NCI-H345 treated with DMSO at 0.1 percent for 48 hours (cell line): ENCODE measurements around the gene OPTN.
"Not testable (repeated sequence)": the region's sequence is repeated elsewhere in the genome, so short reads cannot be mapped to it uniquely, and the experiment has no call there.

Experiments used
- DNase-seq: peaks from one replicate; lab custom pipeline; 2025; ENCODE audit not compliant: unreplicated experiment; lab: John Stamatoyannopoulos, UW

Gene OPTN

DNA sequence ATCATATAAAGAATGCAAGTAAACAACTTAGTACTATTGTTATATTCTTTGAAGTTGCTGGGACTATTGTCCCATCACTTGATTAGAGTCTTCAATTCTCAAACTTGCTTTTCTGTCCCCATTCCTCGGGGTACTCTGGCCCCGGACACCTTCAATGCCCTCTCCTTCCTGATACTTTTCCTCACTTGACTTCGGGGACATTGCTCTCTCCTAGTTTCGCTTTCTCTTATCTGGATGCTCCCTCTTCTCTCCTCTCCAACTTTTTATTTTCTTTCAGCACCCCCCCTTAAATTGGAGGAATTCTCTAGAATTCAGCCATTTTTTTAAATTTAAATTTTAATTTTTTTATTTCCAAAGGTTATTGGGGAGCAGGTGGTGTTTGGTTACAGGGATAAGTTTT, 10.6 kb upstream of the OPTN start:
- no peak for DNase-seq

DNA sequence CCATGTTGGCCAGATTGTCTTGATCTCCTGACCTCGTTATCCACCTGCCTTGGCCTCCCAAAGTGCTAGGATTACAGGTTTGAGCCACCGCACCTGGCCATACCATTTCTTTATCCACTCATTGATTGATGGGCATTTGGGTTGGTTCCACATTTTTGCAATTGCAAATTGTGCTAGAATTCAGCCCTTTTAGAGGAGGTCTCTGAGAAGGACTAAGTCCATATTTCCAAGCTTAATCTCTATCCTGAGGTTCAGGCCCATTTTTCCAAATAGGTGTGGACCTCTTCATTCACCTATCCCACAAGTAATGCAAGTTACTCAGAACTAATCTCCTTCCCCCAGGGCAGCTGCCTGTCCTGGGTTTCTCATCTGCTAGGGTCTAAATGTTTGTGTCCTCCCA, 9.7 kb upstream of the OPTN start:
- DNase-seq = no peak

DNA sequence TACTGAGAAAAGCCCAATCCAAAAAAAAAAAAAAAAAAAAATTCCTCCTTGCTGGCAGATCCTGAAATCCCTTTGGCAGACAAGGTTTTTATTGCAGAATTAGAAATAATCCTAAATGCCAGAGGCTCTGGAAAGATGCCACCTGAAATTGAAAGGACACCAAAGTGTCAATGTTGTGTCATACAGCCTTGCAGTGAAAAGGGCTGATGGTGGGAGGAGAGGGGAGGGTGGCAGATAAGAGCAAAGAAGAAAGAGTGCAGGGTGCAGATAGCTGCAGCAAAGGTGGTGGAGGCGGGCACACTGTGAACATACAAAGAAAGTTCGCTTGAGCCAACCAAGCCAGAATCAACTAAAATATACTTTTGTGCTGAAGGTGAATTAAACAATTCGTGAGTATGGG, 8.2 kb upstream of the OPTN start:
- no peak for DNase-seq

DNA sequence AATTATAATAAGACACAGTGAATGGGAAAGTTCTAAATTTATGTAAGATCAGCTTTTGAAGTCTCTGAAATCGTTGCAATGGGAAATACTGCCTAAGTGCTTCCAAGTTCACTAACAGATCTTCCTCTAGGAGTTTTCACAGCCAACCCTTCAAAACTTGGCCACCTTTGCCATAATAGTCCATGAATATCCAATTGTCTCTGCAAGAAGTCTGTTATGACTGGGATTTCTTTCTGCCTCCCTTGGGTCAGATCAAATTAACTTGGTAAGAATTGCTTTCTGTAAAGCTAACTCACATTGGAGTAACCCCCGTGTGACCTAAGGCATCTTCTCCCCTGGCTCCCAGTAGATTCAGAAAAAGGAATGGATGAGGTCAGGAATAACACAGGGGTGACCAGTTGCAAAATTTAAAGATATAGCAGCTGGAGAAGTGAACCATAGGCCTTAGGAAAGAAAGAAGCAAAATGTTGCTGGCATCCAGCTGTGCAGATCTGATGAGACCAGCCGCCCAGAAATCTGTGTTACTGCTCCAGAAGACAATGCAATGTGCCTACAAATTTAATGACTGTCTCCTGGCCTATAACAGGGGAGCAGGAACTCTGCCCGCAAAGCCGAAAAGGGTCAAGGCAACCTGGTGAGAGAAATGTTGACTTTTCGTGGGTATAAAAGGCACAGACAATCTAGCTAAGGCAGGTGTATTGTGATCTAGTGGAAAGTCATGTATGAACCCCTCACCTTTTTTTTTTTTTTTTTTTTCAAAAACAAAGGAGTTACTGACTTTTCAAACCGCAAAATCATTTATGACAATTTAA, 7.5 kb upstream of the OPTN start:
- DNase-seq = no peak

DNA sequence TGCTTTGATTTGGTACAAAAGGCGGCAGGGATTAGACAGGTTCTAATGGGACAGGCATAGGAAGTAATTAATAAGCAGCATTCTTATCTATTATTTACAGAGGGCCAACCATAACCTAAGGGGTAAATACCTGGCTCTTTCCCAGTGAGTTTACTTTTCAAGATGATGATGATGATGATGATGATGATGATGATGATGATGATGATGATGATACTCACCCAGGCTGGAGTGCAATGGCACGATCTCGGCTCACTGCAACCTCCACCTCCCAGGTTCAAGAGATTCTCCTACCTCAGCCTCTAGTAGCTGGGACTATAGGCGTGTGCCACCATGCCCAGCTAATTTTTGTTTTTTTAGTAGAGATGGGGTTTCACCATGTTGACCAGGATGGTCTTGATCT, 5.9 kb upstream of the OPTN start:
- DNase-seq = not testable (repeated sequence)

DNA sequence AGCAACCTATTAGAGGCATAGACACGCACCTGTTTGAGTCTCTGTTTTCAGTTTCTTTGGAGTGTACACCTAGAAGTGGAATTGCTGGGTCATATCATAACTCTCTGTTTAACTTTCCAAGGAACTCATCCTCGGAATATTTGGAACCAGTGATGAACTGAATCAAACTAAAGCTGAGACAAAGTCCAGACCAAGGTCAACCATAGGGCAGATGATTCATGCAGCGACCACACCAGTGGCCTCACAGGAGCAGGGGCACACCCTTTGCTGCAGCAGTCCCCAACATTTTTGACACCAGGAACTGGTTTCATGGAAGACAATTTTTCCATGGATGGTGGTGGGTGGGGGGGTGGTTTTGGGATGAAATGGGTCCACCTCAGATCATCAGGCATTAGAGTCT, 4.9 kb upstream of the OPTN start:
- no peak for DNase-seq

DNA sequence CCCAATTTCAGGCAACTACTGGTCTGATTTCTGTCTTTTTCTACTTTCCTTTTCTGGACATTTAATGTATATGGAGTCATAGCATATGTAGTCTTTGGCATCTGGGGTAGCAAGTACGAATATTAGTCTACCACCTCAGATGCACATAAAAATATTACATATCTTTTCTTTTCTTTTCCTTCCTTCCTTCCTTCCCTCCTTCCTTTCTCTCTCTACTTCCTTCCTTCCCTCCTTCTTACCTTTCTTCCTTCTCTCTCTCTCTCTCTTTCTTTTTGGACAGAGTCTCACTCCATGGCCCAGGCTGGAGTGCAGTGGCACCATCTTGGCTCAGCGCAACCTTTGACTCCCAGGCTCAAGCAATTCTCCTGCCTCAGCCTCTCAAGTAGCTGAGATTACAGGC, 4.0 kb upstream of the OPTN start:
- DNase-seq = no peak

DNA sequence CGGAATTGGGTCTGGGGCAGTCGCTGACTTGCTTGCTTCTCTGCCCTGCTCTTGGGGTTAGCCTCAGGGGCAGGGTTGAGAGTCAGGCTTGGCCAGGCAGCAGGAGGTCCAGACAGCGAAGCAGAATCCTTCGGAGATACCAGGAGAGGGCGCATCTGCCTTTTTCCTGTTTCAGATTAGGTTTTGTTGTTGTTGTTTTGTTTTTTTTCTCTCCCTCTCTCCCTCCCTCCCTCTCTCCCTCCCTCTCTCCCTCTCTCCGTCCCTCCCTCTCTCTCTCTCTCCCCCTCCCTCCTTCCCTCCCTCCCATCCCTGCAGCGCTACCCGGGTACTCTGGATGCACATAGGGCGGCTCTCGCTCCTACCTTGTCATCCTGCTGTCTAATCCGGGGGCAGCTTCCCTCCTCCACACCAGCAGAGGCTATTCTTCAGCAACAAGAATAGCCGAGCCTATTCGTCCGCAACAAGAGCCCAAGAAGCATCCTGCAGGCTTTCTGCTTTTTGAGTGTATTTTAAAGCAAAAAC, 758 bp upstream of the OPTN start:
- peak; percentile 26 for DNase-seq

DNA sequence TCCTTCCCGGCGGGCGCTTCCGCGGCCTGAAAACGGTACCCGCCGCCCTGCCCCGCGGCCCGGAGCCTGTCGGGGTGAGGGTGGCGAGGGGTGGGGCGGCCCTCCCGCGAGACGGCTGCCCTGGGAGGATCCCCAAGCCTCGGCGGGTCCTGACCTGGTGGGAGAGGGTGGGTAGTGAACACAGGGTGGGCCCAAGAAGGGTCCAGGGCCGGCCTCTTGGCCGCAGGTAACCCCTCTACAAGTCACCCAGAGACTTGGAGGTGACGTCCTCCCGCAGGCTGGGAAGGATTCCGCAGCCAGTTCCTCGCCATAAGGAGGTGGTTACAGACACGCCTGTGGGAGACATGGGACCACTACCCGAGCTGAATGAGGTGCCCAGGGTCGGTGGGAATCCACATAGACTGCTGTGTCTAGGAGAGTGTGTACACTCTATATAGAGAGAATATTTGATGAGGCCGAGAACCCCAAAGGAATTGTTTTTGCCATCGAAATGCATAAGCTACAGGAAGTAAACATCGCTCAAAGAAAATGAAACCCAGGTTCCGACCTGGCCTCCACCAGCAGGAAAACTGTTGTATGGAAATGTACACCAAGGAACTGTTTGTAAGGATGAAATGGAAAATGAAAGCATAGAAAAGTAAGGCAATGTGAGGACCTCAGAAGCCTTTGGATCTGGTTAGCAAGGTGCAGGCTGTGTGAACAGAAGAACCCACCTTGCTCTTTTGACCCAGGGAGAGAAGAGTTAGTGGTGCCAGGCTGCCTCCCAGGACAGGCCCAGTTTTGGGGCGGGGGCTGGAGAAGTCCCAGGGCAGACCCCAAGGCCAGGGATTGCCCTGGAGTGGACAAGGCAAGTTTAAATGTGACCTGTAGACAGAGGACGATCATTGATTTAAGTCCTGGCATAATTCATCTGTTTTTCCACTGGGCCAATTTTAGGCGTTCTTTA, 659 bp downstream of the OPTN start:
- no peak for DNase-seq

DNA sequence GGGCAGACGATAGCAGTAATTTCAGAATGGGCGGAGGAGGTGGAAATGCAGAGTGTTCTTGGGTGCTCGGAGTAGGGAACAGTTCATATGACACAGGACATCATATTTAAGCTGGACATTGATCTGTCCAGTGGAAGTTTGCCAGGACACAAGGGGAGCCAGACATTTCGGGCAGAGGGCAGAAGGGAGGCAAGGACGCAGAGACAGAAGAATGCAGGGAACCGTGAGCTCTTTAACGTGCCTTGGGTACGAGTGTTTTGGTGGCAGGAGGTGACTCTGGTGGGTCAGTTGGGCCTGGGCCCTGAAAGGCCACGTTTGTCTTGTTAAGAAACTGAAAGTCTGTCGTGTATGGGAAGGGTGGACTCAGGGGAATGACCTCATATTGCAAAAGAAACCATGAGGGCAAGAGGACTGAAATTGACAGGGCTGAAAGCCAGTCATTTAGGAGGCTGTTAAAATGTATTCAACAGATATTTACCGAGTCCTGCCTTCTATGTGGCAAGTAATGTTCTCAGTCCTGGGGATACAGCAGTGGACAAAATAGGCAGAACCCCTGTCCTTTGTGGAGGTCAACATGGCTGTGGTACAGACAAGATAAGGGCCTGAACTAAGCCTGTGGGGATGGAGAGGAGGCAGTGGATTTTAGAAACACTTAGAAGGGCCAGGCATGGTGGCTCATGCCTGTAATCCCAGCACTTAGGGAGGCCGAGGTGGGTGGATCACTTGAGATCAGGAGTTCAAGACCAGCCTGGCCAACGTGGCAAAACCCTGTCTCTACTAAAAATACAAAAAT, 2.2 kb downstream of the OPTN start:
- DNase-seq = no peak

DNA sequence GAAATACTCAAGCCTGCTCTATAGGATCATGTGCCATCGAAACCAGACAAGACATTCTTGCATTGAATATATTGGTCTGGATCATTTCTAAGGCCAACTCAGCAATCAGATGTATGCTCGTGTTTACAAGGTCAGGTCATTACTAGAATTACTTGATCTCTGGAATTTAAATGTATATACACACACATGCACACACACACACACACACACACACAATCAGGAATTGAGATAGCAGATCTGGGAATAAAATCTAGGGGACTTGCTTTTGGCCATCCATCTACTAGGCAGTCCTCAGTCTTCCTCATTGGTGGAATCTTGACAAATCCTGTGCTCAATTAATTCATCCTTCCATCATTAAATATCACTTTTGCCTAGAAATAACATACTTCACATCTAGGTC, 3.6 kb downstream of the OPTN start:
- no peak for DNase-seq

DNA sequence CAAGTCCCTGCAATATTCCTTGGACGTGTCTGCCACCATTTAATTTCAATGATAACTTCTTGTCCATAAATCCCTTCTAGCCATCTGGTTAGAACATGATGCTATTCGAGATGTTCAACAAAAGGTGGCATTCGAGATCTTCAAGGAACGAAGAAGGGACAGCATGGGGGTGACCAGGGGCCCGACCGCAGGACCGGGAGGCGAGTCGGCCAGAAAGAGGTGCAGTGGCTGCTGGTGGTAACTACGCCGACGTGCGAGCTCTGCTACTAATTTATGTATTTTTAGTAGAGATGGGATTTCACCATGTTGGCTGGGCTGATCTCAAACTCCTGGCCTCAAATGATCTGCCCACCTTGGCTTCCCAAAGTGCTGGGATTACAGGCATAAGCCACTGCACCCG, 4.7 kb downstream of the OPTN start:
- DNase-seq = no peak

DNA sequence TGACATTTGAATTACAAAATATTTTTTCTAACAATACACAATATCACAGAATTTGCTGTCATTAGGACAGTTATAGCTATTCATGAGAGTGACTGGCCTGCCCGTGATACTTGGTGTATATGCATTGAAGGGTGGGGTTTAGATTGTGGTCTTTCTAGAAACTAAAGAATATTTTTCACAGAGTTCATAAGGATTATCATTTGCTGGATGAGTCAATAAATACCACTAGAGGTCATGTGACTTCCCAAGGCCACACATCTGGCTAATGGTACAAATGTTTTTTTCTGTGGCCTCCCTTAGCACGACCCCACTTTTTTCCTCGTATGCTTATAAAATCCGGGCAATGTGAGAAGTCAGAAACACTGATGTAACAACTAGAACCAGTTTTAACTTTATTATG, 5.2 kb downstream of the OPTN start:
- no peak for DNase-seq

DNA sequence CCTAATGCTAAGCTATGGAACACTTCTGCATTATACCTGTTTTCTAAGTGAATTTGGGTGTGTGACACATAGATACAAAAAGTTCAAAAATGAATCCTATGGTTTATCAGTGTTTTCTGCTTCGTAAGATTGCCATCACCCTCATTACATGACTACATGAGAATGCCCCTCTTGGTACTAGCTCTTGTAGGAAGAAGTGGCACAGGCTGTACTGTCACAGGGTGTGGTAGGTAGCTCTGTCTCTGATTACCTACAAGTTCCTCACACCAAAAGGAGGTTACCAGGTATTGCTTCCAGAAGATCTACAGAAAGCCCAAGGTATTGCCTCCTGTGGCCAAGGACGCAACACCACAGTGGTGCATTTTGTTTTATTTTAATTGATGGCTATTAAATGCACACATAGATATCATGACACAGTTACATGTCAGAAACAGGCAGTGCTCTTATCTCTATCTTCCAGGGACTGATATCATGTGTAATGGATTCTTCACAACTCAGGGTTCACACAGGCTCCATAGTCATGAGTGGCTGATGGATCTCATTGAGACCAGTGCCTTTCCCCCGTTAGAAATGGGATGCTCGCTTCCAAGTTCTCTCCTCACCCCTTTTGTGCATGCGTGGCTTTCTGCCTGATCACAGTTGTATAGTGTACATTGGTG, 6.6 kb downstream of the OPTN start:
- no peak for DNase-seq

DNA sequence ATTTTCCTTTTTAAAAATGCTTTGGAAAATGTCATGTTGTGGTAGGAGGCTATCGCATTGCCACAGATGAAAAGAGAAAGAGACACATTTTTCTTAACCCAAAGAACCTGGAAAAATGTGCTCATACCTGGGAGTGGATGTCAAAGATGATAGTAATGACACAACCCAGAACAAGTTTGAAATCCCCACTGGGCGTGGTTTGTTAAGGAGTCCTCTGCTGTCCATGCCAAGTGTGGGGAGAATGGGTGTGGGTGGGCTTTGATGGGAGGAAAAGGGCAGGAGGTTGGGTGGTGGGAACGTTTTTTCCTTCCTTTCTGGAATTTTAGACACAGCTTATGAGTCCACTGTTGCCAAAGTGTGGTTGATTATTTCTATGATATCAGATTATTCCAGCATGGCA, 10.9 kb downstream of the OPTN start:
- no peak for DNase-seq

DNA sequence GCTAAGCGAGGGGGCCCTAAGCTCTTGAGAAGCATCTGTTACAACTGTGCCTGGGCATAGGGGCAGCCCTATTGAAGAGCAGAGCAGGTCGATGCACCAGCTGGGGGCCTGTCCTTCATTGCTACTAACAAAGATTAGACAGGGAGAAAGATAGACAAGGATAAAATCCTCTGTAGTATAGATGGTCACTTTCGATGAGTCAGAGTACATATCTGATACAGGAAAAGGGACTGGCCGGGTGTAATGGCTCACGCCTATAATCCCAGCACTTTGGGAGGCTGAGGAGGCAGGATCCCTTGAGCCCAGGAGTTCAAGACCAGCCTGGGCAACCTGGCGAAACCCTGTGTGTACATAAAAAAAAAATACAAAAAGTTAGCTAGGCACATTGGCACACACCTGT, 13.6 kb downstream of the OPTN start:
- no peak for DNase-seq

DNA sequence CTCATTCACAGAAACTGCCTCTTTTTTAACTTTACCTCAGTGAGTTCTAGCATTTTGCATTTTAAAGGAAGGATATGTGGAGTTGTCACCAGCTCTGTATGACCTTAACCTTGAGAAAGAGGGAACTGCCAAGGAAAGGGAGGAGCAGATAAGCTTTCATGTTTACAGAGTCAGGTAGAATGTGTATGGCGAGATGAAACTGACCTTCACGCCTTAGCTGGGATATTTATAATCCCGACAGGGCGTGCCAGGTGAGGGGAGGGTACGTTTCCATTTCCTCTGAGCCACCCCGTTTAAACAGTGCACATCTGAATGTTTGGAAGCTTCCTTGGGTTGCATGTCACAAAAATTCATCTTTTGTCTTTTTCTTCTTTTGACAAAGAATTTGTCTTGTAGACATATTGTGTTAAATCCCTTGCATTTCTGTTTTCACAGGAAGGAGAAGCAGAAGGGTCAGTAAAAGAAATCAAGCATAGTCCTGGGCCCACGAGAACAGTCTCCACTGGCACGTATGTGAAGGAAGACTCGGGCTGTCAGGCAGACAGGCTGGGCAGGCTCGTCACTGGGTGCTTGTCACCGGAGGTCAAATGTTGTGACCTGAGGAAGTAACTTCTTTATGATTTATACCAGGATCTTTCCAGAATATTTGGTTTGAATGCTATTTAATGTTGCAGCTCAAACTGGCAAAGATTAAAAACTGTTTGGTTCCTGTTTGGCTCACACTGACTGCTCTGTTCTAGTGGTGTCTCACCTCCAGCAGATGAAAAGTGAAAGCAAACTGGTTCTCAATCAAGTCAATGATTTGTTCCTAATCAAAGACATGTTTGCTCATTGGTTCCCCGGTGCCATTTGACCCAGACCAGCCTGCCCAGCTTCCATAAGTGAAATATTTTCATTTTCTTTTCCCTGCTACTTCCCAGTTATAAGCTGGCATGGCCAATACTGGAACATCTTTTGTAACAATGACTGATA, 16.2 kb downstream of the OPTN start:
- DNase-seq = no peak

DNA sequence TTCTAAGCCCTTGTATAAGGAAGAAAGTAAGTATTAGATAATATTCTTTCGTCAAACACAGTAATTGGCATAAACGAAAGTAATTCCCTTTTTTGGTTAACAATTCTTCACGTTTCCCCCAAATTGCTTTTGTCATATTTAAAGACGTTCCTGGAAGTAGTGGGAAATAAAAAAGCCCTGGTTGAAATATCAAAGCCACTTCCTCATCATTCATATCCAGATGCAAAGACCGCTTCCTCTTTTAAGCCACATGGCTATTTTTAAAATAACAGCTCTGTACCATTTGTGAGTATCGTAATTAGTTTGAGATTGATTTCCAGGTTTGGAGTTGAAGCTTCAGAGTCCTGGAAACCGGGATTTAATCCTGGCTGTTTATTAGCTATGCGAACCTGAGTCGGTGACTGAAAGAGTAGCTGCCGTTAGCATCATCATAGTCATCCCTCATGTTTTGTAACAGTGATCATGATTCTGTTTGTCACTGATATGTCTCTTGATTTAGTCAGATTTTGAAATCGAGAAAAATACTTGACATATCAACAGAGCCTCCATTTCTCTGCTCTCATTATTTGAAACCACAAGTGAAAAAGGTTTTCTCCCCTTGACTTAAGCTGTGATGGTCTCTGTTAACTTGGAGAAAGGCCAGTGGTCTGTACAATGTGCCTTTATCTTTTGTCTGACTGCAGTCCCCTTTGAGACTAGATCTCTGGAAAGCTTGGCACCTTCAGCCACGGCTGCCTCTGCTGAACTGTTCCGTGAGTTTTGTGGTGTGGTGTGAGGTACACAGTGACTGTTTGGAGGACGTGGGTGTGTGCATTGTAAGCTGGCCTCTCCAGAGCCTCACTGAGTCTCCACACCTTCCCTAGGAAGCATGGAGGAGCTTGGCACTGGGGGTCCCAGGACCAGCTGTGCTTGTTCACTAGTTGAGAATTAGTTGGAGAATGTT, 18.1 kb downstream of the OPTN start:
- DNase-seq = no peak
